ENCODE results near the gene CCT8L2.

DNA sequence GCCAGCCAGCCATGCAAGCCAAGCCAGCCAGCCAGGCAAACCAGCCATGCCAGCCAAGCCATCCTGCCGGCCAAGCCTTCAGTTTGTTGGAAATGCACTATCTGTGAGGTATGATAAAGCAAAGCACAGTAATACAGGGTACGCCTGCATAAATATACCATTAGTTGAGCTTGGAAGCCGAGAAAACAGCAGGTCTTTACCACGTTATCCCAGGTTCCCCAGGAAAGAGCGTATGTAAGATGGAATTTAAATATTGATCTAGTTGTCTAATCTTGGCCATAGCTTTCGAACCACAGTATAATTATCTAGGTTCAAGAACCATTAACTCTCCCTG is 24.2 kb downstream of the CCT8L2 start:
- TF ChIP-seq, protein P1, sequence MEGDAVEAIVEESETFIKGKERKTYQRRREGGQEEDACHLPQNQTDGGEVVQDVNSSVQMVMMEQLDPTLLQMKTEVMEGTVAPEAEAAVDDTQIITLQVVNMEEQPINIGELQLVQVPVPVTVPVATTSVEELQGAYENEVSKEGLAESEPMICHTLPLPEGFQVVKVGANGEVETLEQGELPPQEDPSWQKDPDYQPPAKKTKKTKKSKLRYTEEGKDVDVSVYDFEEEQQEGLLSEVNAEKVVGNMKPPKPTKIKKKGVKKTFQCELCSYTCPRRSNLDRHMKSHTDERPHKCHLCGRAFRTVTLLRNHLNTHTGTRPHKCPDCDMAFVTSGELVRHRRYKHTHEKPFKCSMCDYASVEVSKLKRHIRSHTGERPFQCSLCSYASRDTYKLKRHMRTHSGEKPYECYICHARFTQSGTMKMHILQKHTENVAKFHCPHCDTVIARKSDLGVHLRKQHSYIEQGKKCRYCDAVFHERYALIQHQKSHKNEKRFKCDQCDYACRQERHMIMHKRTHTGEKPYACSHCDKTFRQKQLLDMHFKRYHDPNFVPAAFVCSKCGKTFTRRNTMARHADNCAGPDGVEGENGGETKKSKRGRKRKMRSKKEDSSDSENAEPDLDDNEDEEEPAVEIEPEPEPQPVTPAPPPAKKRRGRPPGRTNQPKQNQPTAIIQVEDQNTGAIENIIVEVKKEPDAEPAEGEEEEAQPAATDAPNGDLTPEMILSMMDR (IDR thresholded peaks at IDR 0.05), result no peak
- TF ChIP-seq POLR2A (IDR thresholded peaks at IDR 0.05), result no peak

All from gastroesophageal sphincter (tissue), 3 donors.